ENCODE measurements around the gene COL1A2.

The COL1A2 gene

DNA sequence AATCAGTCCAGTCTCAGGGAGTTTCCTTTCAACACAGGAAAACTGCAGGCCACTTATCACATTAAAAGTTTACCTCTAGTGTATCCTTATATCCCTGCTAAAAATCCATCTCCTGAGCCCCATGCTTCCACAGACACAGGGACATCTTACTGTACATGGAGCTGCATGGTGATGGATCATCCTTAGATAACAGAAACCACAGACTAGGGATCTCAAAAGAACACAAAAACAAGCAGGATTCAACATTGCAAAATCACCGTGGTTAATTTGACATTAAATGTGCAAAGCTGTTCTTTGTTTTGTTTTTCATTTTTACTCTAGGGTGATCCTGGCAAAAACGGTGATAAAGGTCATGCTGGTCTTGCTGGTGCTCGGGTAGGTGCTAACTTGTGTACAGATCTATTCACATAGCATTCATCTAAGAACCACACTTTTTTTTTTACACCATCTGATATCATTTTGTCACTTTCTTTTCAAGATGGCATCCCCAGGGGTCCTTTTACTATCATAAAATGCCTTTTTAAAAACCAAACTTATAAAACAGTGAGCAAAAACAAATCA, 18.1 kb downstream of the COL1A2 start:
- DNase-seq = no peak

DNA sequence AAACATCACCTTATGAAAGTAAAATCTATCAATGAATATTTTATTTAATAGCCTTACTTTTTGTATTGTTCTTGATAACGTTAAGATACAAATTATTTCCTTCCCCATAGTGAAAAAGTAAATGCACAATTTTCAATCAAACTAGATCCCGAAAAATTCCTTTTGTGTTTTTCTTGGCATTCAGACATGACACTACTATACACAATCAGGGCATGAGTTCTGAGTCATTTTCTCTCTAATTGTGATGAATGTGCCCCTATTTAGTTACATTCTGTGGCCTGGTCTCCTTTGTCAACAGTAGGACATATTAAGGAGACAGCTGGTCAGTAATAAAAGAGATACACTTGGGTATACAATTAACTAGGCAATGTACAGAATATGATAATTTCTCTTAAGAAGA, 19.8 kb downstream of the COL1A2 start:
- DNase-seq = no peak

DNA sequence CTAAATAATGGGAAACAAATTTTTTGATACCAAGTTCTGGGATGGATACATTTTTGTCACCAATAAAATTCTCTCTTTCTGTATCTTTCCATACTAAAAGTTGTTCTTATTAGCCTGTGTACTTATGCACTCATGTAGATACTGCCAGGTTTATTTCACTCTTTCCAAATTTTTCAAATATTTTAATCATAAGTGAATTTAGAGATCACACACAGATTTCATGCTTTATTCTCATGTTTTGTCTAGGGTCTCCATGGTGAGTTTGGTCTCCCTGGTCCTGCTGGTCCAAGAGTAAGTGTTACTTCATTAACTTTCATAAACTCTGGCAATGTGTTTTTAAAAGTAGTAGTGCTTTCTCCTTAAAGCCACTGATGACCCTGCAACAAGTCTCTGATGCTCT, 20.3 kb downstream of the COL1A2 start:
- no peak for DNase-seq

DNA sequence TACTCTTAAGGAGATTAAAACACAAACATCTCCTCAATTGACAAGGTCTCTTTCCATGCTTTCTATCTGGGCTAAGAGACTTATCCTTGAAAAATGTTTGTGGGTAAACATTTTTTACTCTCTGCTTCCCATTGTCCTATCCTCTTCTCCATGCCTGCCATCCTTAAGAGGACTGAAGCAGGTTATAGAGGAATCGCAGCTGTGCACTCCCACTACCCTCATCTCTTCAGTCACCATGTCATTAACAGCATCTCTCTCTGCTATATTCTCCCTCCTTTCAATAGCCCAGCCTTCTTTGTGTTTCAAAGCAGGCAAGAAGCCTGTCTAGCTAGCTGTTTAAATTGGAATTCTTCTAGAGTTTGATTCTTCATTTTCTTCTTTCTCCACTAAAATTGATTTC, 22.6 kb downstream of the COL1A2 start:
- no peak for DNase-seq

DNA sequence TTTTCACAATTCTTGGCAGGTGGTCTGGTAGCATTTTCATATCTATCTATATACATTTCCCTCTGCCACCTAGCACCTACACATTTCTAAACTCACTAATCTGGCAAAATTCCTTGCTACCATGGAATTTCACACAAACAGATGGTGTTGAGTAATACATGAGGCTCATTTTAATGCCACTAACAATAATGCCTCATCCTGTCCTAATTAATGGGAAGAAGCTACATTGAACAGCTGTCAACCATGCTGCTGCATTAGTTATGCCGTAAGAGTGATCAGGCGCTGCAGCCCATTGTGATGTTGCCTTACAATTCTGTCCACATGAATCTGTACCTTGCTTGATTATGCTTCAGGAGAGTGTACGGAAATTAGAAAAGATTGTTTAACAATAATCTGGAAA, 23.2 kb downstream of the COL1A2 start:
- no peak for DNase-seq

DNA sequence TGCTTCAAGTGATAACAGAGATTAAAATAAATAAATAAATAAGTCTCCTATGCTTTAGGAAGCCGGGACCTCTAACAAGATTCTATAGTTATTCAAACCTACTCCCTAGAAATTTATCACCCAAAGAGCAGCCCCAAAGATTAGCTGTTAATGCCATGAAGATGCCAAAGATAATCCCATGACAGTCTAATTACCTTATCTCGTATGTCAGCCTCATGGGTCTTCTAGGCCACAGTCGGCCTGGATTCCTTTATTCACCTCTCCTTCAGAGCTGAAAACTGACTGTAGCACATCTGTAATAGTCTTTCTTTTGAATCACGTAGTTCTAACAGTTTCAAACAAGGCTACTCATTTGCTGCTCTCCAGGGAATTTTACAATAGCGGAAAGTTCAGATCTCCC, 24.2 kb downstream of the COL1A2 start:
- no peak for DNase-seq

DNA sequence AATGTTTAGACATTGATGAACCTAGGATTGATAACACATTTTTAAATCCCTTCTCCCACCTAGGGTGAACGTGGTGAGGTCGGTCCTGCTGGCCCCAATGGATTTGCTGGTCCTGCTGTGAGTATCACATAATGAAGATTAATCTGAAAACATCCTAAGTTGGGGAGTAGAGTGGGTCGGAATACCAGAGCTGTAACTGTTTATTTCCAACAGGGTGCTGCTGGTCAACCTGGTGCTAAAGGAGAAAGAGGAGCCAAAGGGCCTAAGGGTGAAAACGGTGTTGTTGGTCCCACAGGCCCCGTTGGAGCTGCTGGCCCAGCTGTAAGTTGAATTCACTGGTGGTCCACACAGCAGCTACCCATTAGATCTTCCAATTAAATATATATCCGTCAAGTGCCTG, 25.6 kb downstream of the COL1A2 start:
- no peak for DNase-seq

DNA sequence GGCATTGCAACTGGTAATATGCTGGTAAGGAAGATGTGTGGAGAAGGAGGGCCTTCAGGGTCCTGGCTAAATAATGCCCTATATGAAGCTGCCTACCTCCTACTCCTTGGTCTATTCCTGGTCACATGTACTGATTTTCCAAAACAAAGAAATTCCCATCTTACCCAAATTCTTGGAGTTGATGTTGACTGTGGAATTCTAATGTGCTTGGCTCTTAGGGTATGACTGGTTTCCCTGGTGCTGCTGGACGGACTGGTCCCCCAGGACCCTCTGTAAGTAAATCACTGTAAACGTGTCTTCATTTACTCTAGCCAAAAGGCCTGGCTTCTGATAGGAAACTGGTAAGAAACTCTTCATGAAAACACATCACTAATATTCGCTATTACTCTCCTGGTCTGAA, 27.0 kb downstream of the COL1A2 start:
- no peak for DNase-seq

DNA sequence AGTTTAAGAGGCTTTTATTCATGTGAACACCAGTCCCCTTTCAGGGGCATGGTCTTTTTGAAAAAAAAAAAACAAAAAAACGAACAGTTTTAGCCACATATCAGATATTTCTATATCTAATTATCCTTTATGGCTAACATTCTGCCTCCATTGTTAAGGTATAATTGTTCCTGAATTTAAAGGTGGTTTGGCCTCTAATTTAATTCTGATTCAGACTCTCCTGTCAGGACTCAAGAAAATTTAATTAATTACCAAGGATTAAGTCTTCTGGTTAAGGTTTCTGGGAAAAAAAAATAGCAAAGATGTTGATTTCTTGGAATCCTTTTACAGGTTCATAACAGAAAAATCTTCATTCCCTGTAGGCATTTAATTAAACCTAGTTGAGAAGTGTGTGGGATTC, 27.4 kb downstream of the COL1A2 start:
- DNase-seq = no peak

DNA sequence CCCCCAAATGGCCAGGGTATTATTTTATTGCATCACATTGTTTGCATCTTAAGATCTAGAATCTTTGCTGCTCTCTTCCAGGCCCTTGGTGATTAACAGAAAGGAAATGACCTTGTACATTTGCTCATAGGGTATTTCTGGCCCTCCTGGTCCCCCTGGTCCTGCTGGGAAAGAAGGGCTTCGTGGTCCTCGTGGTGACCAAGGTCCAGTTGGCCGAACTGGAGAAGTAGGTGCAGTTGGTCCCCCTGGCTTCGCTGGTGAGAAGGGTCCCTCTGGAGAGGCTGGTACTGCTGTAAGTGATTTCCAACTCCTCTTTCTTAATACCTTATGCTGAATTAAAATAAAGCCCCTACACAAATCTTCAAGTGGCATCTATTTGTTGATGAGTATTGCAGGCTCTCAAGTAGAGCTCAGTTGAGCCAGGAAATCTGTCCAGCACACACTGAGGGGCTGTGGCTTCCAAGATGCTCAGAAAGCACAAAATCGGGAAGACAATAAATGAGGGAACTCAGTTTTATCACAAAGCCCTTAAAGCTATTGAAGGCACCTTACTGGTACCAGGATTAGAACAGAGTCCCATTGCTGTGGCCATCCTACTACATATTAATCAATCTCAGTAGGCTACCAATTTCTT, 28.2 kb downstream of the COL1A2 start:
- DNase-seq = no peak

DNA sequence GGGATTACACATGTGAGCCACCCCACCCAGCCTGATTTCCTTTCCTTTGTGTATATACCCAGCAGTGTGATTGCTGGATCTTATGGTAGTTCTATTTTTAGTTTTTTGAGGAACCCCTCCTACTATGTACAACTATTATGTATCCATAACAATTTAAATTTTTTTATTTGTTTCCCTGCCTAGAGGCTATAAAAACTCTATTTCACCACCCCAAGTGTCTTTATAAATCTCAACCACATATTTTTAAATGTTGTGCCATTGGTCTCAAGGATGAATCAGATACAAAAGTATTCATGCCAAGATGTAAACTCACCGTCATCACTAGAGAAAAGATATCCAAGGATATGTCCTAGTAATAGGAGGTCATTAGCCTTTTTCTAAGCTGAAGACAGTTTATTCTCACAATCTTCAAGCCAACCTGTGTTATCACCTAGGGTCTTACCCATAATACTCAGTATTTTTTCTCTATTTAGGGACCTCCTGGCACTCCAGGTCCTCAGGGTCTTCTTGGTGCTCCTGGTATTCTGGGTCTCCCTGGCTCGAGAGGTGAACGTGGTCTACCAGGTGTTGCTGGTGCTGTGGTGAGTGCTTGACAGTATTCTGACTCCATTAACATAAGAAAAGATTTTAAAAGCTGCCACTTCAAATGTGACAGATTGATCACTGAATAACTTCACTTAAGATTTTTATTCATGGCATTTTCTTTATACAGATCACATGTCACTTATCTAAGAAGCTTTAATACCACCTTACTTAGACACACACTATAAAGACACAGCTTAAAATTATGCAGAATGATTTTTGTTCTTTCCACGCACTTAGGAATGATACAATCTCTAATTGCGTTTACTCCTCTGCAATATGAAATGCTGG, 29.4 kb downstream of the COL1A2 start:
- no peak for DNase-seq

DNA sequence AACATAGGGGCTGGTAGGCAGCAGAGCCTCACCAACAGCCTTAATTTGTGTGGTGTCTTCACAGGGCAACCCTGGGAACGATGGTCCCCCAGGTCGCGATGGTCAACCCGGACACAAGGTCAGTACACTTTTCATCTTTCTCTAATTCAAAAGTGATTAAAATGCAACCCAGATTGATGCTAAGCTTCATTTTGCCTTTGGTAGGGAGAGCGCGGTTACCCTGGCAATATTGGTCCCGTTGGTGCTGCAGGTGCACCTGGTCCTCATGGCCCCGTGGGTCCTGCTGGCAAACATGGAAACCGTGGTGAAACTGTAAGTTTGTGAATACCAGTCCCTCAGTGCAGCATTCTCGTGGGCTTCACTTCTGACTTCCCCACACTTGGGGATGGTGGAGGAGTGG, 30.9 kb downstream of the COL1A2 start:
- DNase-seq = no peak

DNA sequence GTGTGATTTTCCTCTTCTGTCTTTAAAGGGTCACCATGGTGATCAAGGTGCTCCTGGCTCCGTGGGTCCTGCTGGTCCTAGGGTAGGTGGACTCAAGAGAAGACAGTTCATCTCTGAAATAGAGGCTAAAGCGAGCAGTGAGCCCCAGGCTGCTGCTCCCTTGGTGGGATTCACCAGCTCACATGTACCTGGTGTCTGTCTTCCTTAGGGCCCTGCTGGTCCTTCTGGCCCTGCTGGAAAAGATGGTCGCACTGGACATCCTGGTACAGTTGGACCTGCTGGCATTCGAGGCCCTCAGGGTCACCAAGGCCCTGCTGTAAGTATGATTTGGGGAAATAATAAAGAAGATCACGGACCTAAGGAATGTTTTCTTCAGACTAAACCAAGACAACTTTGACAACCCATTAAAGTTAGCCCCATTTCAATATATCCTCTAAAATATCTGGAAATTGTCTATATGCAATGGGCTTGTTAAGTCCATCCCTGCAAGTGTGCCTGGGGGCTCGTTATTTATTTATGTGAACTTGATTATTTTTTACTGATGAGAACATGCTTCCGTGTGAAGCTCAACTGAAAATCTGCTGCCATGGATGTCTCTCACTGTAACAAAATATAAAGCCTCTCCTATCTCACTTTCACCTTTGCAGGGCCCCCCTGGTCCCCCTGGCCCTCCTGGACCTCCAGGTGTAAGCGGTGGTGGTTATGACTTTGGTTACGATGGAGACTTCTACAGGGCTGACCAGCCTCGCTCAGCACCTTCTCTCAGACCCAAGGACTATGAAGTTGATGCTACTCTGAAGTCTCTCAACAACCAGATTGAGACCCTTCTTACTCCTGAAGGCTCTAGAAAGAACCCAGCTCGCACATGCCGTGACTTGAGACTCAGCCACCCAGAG, 32.5 kb downstream of the COL1A2 start:
- no peak for DNase-seq

DNA sequence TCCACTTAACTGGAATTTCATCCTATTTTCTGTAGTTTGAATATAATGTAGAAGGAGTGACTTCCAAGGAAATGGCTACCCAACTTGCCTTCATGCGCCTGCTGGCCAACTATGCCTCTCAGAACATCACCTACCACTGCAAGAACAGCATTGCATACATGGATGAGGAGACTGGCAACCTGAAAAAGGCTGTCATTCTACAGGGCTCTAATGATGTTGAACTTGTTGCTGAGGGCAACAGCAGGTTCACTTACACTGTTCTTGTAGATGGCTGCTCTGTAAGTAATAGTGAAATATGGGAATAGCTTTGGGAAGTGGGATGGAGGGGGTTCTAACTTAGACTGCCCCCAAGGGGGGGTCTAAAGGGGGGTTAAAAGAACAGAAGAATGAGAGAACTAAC, 34.5 kb downstream of the COL1A2 start:
- no peak for DNase-seq

DNA sequence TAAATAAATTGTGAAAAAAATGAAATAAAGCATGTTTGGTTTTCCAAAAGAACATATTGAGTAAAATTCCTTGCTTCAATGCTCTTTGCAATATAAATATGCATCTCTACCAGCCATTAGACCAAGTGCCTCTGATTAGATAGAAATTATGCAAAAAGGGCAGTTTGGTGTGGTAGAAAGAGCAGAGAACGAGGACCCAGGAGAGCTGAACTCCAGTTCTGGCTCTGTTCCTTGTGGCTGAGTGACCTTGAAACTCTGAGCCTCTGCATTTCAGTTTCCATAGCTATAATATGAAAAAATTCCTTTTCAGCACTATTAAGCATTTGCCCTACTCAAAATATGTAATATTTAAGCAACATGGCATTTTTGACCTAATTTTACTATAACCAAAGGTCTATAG, 36.5 kb downstream of the COL1A2 start:
- DNase-seq = no peak

DNA sequence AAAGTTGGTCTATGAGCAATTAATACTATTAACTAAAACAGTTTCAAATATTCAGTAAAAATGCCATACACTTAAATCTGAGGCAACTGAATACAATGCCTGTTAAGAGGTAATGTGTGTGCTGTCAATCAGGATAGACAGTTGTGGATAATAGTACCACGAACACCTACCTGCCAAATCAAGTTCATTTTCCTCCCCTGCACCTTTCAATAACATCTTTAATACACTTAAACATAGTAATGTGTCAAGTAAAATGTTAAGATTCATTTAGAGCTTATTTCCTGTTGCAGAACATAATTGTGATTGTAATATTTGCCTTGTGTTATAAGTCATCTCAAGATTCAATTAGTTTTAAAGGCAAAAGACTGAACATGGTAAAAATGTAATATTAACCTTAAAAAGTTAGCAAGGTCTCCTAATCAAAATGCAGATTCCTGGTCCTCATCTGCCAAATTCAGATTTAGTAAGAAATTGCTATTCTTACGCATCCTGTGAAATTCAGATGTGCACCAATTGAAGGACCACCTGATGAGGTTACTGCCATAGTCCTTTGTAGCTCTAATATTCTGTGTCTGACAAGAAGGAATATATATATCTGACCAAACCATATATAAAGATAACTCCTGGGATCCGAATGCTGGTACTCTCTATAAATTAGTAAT, 37.1 kb downstream of the COL1A2 start:
- no peak for DNase-seq

DNA sequence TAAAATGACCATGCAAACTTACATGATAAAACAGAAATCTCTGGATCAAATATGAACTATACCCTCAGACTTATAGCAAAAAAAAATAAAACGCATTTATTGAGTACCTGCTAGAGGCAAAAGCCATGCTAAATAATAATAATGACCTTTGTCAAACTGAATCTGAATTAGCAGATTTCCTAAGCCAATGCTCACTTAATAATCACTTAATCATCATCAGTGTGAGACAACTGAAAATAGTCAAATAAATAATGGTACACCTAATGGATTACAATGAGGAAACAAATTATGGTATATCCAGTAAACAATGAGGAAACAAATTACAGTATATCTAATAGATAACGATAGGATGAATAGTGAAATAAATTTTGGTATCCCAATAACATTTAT, 37.6 kb downstream of the COL1A2 start:
- DNase-seq = no peak

DNA sequence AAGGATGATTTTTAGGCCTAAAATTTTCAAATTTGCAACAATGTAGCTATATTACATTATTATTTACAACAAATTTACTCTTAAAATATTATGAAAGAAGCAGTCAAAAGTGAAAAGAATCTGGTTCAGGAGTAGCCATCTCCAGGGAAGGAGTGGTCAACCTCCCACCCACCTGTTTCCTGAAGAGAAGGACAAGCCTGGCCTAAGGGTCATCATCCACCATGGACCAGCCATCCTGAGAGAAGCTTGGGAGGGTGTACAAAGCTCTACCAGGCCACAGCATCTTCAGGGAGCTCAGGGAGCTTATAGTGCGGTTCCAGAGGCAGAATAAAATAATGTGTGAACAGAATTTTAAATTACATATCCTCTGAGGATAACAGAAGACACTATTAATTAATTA, 38.1 kb downstream of the COL1A2 start:
- DNase-seq = no peak

DNA sequence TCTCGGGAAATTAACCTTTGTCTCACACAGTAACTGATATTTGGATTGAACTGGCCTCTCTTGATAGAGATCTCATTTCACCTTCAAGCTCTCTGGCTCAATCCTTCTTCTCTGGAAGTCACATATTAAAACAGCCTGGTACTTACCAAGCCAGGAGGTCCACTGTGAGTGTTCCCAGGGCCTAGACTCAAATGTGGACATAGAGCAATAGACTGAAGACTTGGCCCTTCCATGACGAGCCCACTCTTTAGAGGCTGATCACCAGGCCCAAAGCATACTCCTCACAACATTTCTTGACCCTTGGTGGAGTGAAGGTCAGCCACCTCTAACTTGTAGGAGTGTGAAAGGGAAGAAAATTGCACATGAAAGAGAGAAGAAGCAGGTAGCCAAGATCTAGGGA, 38.5 kb downstream of the COL1A2 start:
- DNase-seq = no peak

DNA sequence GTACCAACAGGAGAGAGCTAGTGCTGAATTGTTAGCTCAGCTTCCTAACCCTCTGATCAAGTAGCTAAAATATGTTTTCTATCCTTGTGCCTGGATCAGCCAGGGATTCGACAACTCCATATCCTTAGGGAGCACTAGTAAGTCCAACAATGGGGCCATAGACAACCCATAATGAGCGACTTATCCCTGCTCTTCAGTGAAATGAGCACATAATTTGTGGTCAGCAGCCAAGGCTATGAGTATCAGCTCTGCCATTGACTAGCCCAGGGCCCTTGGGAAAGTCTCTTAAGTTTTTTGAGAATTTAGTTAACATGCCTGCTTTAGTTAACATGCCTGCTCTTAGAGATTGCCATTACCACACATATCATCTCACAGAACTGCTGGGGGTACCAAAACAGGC, 39.3 kb downstream of the COL1A2 start:
- no peak for DNase-seq

DNA sequence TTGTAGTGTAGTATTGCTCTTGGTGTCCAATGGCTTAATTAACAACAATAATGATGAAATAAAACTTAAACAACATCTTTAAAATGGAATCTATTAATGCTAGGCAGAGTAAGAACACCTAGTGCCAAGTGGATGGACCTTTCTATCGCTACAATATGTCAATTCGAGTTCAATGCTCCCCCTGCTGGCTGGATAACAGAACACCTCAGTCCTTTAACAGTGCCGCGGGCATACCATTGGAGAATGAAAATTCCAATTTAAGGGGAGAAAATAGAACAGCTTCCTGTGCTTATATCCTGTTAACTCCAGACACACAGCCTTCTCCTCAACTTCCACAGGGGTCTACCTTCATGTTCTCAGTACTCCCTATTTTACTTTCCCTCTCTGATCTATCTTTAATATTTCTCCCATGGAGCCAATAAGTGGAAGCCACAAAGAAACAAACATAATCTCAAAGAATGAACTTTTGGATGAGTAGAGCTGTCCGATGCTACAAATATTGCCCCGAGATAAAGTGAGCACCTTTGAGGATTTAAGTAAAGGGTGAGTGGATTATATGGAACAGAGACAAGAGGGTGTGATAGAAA, 41.4 kb downstream of the COL1A2 start:
- peak; percentile 83 for DNase-seq

DNA sequence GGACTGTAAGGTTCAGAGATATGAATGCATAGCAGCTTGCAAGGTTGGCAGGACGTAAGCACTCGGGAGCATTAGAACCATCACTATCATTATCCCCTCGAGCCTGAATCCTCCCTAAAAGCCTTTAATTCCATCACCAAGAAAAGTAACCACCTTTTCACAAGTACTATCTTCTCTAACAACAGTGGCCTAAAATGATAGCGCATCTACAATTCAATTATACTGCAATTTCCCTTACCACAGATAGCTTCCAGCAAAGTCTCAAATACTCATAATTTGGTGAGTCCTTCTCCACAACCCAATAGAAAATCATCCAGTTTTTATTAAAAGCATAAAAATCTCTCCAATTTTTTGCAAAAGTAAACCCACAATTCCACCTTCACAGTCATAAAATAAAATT, 42.0 kb downstream of the COL1A2 start:
- DNase-seq = no peak

Measured in hematopoietic multipotent progenitor cell treated with erythropoietin and hydrocortisone succinate and interleukin-3 and kit ligand, for 4 days (in vitro differentiated cells).